HG02885 (cell line): Measurements from ENCODE around the gene IQGAP2.

Experiments
- ATAC-seq: cut with Tn5 transposase; IDR thresholded peaks from one replicate; pipeline ENCODE4 v1.9.1; 2021; ENCODE audit warnings: mild to moderate bottlenecking; ENCODE audit not compliant: unreplicated experiment, poor library complexity

The IQGAP2 gene

GRCh38 chr5:76555717-76556116, 152.6 kb downstream of the IQGAP2 start:
- no peak for ATAC-seq

DNA sequence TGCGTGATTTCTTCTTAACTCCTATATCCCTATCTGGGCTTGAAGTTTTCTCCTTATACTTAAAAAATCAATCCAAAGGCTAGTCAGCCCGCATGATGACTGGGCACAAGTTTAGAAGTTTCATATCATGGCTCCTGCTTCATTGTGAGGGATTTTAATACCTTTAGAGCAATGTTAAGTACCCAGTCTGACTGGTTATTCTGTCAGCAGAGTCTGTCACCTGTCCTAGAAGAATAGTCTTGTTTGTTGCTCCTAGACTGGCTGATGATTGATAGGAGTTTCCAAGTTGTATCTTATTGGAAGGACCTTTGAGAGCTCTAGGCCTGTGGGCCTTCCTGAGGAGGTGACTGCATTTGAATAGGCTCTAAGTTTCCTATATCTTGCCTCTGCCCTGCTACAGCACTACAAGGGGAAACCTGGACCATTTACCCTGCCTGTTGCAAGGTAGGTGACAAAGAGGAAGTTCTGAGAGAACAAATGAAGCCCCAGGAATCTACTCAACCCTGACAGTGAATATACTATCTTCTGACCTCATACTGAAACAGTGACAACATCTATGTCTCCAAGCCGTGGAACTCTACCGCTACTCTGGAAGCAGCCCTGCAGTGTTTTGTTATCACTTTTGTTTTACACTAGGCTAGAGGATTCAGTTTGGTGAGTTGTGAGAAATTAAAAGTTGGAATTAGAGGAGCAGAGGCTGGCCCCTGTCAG, 153.6 kb downstream of the IQGAP2 start:
- peak; percentile 97 for ATAC-seq

DNA sequence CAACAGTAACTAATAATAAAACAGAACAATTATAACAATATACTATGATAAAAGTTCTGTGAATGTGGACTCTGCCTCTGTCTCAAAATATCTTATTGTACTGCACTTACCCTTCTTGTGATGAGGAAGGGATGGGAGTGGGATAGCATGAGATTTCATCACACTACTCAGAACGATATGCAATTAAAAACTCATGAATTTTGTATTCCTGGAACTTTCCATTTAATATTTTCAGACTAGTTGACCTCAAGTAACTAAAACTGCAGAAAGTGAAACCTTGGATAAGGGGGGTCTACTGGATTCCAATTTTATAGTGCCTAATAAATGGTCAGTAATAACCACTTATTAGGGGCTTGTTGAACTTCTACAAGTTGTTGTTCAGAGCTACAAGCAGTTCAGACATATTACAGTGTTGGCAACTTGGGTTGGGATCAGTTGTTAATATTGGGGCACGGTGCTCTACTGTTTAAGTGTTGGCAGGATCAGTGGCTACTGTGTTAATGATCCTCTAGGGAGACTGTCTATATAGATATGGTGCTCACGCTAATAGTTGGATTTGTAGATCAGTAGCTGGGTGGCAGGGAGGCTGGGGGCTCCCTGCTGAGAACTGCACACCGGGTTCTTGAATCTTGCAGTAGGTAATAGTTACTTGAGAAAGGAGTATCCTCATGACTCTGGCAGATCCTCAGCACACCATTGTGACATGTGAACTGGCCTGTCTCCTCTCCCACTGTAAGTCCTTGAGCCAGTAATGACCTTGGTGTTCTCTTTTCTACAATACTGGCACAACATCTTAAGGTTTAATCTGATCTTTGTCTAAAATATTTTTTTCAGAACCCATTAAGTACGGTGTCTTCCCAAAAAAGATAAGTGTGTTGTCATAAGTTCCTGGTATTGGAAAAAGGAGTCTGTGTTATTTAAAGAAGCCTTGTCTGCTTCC, 158.1 kb downstream of the IQGAP2 start:
- ATAC-seq, result no peak

DNA sequence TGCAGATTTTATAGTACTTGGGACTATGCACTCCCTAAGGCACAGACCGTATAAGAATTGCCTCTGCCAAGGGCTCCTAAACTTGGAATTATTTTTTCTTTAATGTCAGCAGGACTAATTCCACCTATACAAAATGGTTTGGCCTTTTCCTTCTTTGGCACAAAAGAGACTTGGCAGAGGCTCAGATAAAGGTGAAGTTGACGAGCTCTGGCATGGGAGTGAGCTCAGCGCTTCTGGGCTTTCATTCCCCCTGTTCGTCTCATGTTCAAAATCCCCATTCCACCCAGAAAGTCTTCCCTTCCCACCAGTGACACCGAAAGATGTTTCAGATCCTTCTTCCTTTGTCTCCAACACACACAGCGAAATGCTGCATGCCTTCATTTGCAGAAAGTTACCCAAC, 158.9 kb downstream of the IQGAP2 start:
- ATAC-seq, result no peak

GRCh38 chr5:76565009-76565408, 161.9 kb downstream of the IQGAP2 start:
- no peak for ATAC-seq

DNA sequence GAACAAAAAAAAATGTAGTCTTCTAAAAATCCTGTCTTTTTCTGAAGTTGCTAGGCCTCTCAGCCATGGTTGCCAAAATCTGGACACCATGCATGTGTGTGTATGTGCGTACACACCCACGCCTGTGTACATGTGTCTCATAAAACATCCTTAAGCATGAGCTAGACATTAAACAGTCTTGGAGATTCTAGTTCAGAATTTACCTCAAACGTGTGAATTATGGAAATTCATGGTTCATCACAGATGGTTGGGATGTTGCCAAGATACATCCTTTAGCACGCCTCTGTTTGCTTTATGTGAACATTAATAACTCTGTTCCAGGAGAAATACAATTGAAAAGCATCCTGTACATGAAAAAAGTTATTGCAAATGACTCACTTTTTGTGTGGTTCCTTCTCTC, 167.1 kb downstream of the IQGAP2 start:
- ATAC-seq, result no peak

DNA sequence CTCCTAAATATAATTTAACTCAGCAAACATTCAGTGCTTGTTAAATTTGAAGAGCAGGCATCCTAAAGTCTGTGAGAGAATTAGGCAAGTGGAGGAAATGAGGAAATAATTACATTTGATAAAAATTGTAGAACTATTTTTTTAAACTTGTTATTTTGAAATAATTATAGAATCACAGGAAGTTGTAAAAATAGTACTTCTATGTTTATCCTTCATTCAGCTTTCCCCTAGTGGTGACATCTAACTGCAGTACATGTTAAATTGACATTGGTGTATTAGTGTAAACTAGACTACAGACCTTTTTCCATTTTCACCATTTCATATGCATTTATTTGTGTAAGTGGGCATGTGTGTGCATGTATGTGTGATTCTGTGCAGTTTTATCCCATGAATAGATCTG, 168.5 kb downstream of the IQGAP2 start:
- ATAC-seq, result no peak

DNA sequence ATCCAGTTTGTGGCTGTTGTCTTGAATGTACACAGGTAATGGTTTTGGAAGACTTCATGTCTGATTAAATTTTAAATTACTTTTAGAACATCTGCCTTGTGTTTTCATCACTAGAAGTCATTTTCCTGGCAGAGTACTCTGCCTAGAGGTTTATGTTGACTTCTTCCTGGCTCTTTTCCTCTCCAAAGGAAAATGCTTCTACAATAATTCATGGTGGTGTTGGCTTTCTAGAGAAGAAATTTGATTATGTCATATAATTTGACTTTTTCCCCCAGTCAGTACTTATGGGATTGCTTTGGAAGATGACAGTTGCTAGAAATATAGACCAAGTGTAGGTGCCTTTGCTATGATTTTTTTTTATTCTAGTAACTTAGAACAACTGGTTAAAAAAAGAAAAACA, 173.4 kb downstream of the IQGAP2 start:
- no peak for ATAC-seq

- ATAC-seq, result no peak
Measured at GRCh38 chr5:76576996-76577395, 173.9 kb downstream of the IQGAP2 start.

DNA sequence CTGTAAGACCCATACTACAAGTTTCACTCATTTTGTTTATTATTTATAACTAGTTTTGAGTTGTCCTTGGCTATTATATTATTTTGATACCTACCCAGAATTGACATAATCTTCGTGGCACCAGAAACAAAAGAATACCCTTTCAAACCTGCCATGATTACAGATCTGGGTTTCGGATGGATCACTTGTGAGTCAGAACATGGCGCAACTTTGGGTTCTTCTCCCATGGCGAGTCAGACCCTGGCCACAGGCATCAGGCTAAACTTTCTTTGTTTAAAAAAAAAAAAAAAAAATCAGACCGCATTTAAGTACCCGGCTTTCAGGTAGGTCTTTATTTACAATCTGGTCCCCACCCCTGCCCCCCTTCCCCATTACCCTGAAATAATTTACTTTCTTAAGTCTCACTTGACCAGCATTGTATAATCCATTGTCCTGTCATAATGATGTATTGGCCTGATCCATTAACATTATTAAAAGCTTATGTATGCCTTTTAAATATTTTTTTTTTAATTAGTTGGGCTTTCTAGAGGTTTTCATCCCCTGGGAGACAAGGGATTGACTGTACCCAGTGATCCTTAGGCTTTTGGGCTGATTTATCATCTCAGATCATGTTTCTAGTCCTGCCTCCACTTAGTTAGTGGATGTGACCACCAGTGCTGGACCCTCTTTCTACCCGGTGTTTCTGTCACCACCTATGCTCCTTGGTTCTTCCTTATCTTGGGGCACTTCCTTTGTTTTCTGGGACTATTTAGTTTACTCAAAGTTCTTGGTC, 176.3 kb downstream of the IQGAP2 start:
- ATAC-seq, result no peak

GRCh38 chr5:76580981-76581380, 177.9 kb downstream of the IQGAP2 start:
- ATAC-seq, result no peak

- ATAC-seq, result peak; percentile 95
Measured at GRCh38 chr5:76582230-76583162, 179.4 kb downstream of the IQGAP2 start.

- ATAC-seq, result no peak
Measured at GRCh38 chr5:76583163-76584047, 180.3 kb downstream of the IQGAP2 start.

DNA sequence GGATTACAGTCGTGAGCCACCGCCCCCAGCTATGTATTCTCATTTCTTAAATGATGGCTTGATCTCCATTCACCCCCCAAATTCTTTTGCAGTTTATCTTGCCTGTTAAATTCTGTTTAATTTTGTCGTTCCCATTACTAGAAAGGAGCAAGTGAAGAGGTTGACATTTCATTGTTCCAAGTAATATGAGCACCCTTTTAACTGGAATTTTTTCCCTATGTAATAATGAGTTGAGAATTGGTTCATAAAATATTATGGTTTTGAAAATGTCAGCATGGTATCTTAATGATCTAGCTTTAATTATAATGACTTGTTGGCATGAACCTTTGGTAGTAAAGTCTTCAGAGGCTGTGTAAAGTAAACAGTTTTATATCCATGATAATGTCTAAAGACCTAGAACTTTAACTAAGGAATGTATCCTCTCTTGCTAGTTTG, 182.7 kb downstream of the IQGAP2 start:
- ATAC-seq, result no peak

GRCh38 chr5:76586531-76586930, 183.4 kb downstream of the IQGAP2 start:
- ATAC-seq, result no peak

DNA sequence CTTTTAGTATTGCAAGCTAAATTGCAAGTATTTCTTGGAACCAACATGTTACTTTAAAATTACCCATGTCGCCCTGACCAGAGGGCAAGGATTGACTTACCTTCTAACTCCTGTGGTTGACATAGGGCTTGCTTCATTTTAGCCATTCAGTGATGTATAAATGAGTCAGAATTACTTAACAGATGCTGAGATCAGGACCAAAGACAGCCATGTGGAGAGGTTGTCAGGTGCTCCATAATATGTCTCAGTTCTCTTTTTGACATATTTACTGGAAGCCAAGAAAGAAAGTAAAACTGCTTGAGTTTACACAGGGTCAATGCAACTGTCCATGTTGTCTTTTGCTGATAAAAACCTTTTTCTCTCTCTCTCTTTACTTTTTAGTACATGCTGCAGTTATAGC, 186.9 kb downstream of the IQGAP2 start:
- ATAC-seq, result peak; percentile 95

DNA sequence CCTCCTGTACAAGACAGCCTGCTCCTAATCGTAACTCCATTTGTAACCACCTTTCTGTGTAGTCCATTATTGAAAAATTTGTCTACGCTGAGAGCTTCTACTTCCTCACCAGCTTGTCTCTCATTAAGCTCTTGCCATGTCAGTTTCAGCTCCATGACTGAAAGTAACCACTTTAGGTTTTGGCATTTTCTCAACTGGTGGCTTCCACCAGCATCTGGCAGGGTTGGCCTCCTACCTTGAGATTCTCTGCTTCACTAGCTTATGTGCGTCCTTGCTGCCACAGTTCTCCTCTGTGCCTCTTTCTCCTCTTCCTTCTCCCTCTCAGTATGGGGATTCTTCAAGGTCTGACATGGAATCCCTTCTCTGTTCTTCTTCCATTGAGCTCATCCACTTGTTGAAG, 188.3 kb downstream of the IQGAP2 start:
- ATAC-seq, result no peak

DNA sequence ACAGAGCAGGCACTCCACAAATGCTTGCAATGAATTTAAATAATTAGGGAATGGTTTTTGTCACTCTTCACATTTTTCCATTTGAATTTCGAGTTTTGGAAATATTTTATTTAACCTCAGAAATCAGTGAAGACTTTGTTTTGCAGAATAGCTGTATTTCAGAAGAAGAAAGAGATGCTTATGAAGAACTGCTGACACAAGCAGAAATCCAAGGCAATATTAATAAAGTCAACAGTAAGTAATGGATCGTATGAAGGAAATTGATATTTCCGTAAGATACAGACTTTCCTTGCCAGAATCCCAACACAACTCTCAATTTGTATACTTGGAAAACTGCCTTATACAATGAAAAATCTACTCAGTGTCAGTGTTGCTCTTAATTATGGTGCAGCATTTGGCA, 189.6 kb downstream of the IQGAP2 start:
- no peak for ATAC-seq

- ATAC-seq, result no peak
Measured at GRCh38 chr5:76594107-76594506, 191.0 kb downstream of the IQGAP2 start.
